Measurements from ENCODE around the gene LMX1A. TPM values are rescaled to one million over a fixed set of nuclear protein-coding genes. Genes with fewer than 3 reads are reported as not detected.

LMX1A gene
- total and polyA plus RNA-seq, 12 donors, result 0.08 TPM; not detected in 11

DNA sequence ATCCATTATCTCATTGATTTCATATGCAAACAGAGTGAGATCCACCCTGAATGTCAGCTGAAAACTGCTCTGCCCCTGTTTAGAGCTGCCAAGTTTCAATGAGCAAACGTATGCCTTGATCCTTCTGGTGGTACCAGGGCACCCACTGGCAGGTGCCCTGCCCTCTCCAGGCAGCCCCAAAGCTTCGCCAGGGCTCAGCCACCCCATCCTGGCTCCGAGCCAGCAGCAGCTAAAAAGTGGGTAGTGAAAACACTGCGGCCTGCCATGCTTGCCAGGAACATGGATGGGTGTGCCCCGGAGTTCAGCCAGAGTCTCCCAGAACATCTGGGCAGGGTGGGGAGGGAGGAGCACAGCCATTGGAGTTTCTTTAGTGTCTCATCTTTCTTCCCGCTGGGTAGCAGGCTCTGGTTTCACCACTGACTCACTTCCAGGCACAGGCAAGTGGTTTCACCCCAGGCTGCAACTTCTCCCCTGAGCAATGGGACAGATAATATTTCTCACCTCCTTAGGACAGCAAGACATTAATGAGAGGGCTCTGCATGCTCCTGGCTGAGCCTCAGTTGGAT is 8.1 kb upstream of the LMX1A start:
- peaks cover 23% of the 10 kb centered on the region for H3K27me3 ChIP-seq
- H3K9me3 ChIP-seq (replicated peaks in 1 of 3), result no peaks in the 10 kb centered on the region
- WGBS, 4 donors, result 34 to 46% (median 37%) methylated on average over 2 to 6 of the region's 6 CpGs
- no peak overlapping the region for H3K4me3 ChIP-seq
- H3K4me1 ChIP-seq (replicated peaks in 1 of 2), result no peaks in the 10 kb centered on the region
- H3K36me3 ChIP-seq (replicated peaks in 1 of 2), result no peaks in the 10 kb centered on the region
- H3K27ac ChIP-seq, result no peak overlapping the region
- TF ChIP-seq POLR2A (IDR thresholded peaks at IDR 0.05), result no peak
- TF ChIP-seq, protein P1, sequence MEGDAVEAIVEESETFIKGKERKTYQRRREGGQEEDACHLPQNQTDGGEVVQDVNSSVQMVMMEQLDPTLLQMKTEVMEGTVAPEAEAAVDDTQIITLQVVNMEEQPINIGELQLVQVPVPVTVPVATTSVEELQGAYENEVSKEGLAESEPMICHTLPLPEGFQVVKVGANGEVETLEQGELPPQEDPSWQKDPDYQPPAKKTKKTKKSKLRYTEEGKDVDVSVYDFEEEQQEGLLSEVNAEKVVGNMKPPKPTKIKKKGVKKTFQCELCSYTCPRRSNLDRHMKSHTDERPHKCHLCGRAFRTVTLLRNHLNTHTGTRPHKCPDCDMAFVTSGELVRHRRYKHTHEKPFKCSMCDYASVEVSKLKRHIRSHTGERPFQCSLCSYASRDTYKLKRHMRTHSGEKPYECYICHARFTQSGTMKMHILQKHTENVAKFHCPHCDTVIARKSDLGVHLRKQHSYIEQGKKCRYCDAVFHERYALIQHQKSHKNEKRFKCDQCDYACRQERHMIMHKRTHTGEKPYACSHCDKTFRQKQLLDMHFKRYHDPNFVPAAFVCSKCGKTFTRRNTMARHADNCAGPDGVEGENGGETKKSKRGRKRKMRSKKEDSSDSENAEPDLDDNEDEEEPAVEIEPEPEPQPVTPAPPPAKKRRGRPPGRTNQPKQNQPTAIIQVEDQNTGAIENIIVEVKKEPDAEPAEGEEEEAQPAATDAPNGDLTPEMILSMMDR (IDR thresholded peaks at IDR 0.05), result no peak
- no peak for DNase-seq
- intact Hi-C loops (cut with DNase I), result loop anchor here in 1 of 2 donors (10.0 kb wide), 1 partner anchor 220 kb away; no protein-coding TSS in a partner anchor

DNA sequence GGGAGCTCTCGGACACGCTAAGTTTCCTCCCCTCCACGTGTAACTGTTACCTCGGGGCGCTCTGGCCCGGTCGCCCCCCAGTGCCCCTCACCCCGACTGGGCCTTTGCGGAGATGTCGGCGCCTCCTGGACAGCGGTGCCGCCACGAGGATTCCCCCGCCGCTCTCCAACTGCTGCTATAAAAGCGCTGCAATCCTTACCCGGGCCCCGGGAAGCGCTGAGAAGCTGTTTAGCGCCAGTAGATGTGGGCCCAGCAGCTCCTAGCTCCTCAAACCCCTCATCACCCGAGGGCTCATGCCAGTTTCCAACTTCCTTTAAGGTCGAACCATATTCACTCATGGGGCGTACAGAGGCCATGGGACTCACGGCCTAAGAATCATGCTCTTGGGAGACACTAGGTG is 361 bp upstream of the LMX1A start:
- WGBS, 4 donors, result 18 to 32% (median 25%) methylated on average over 7 to 25 of the region's 25 CpGs
- Histone ChIP-seq H3K27ac (no peak overlapping the region), H3K27me3 (peaks cover 69% of the 10 kb centered on the region), H3K36me3 (replicated peaks in 1 of 2) (no peaks in the 10 kb centered on the region), H3K9me3 (replicated peaks in 1 of 3) (no peaks in the 10 kb centered on the region), H3K4me3 (no peak overlapping the region), H3K4me1 (replicated peaks in 1 of 2) (peaks cover 0 to 4% of the 10 kb centered on the region in 2 donors)
- intact Hi-C loops (cut with DNase I), result no loop called here
- DNase-seq, result no peak
- TF ChIP-seq, protein P1 (IDR thresholded peaks at IDR 0.05), result no peak
- no peak for TF ChIP-seq POLR2A (IDR thresholded peaks at IDR 0.05)

DNA sequence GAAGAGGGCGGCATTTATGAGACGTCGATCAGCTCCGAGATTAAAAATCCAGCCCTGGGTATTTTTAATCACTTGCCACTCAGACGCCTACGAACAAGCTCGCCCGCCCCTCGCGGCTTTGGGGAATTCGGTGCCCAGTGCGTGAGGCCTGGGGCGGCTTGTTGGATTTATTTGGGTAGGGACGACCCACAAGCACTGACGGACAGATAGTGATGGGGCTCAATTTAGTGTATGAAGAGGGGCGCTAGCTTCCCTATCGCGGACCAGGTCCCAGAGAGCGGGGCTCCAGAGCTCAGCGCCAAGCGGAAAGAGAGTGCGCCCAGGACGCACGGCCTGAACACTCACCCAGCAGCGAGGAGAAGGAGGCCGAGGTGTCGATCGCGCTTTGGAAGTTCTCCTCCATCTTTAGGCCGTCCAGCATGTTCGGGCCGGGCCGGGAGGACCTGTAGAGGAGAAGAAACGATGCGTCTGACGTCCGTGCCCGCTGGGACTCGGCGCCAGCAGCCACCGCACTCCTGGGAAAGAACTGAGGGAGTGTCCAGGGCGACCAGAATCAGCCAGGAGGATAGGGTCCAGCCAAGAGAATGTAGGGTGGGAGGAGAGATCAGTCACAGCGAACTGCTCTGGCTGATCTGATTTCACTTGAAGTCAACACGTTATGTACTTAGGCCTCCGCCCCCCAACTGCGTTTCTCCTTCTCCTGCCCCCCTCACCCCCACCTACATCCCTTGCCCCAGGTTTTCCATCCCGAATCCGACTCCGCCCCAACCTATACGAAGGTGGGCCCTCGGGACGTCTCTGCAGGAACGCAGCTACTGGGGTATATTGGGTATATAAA is 1.2 kb downstream of the LMX1A start:
- no peak overlapping the region for H3K27ac ChIP-seq
- no peaks in the 10 kb centered on the region for H3K36me3 ChIP-seq (replicated peaks in 1 of 2)
- no peak overlapping the region for H3K4me3 ChIP-seq
- H3K9me3 ChIP-seq (replicated peaks in 1 of 3), result no peaks in the 10 kb centered on the region
- intact Hi-C loops (cut with DNase I), result no loop called here
- H3K4me1 ChIP-seq (replicated peaks in 1 of 2), result peaks cover 0 to 4% of the 10 kb centered on the region in 2 donors
- no peak for DNase-seq
- H3K27me3 ChIP-seq, result peaks cover 83% of the 10 kb centered on the region
- TF ChIP-seq POLR2A (IDR thresholded peaks at IDR 0.05), result no peak
- TF ChIP-seq, protein P1 (IDR thresholded peaks at IDR 0.05), result no peak
- WGBS, 4 donors, result 3 to 6% (median 5%) methylated on average over 16 to 53 of the region's 53 CpGs

DNA sequence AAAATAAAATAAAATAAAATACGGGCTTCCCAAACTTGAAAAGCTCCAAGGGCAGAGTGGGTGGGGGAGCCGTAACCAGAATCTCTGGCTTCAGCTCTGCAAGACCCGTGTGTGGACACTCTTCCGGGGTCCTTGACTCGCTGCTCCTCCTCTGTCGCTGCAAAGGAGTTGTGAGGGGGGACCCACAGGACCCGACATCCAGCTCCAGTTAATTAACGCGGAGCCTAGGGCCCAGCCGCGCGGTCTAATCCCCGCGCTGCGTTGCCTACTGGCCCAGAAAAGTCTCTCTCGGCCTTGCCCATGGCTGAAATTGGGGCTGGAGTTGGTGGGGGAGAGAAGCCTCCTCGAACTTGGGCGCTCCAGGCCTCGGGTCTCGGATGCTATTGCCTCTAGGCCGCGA is 1.8 kb downstream of the LMX1A start:
- H3K27ac ChIP-seq, result no peak overlapping the region
- peaks cover 90% of the 10 kb centered on the region for H3K27me3 ChIP-seq
- intact Hi-C loops (cut with DNase I), result no loop called here
- H3K4me1 ChIP-seq (replicated peaks in 1 of 2), result peaks cover 0 to 4% of the 10 kb centered on the region in 2 donors
- H3K4me3 ChIP-seq, result no peak overlapping the region
- H3K9me3 ChIP-seq (replicated peaks in 1 of 3), result no peaks in the 10 kb centered on the region
- no peaks in the 10 kb centered on the region for H3K36me3 ChIP-seq (replicated peaks in 1 of 2)
- TF ChIP-seq, protein P1 (IDR thresholded peaks at IDR 0.05), result no peak
- TF ChIP-seq POLR2A (IDR thresholded peaks at IDR 0.05), result no peak
- 6 to 9% (median 7%) methylated on average over 7 to 22 of the region's 22 CpGs for WGBS, 4 donors
- no peak for DNase-seq

Data from adrenal gland (tissue), 12 donors.